Ovary (tissue), 3 donors: ENCODE data around the gene PSMA4.

ENCODE experiments used
- CTCF ChIP-seq, 3 donors: fragments of 450-650 bp in 2 of 3; fragments of 200-600 bp in 1 of 3; IDR thresholded peaks; one replicate each; pipeline versions ENCODE4 v1.5.1 to v1.8.0; 2016 to 2022; ENCODE audit warnings: antibody characterized with exemption in 3 of 3, mild to moderate bottlenecking in 1 of 3
- POLR2A ChIP-seq: fragments of 450-650 bp; IDR thresholded peaks from one replicate; pipeline ENCODE4 v1.6.1; 2017; ENCODE audit warnings: antibody characterized with exemption, mild to moderate bottlenecking, moderate library complexity
- donor health status: DM: no; HTN: no; CAD: no.

GRCh38 chr15:78597583-78597982 lies 57.3 kb downstream of the PSMA4 start:
- TF ChIP-seq CTCF (IDR thresholded peaks at IDR 0.05), result no peak
- no peak for TF ChIP-seq POLR2A
